Ovary (tissue), 9 donors: Measurements from ENCODE around the gene GCK. TPM values are rescaled to one million over a fixed set of nuclear protein-coding genes. Genes with fewer than 3 reads are reported as not detected.

Source experiments
- DNase-seq, 5 donors: peaks; one replicate each; pipeline ENCODE4 v3.0.0-alpha.2; 2019 to 2020
- H3K27ac ChIP-seq, 2 donors: fragments of 200-600 bp; one replicate each; pipeline versions ENCODE4 v1.5.1 to v1.8.0; 2019 to 2022
- H3K27me3 ChIP-seq: fragments of 200-600 bp; one replicate; pipeline ENCODE4 v1.8.0; 2022
- H3K36me3 ChIP-seq: fragments of 200-600 bp; sonication (generic); one replicate; pipeline ENCODE4 v1.5.1; 2019
- H3K4me1 ChIP-seq: one replicate; pipeline ENCODE4 v1.8.1; 2013; ENCODE audit warnings: mild to moderate bottlenecking, moderate library complexity; ENCODE audit not compliant: insufficient read depth
- H3K4me3 ChIP-seq: fragments of 200-600 bp; sonication (generic); one replicate; pipeline ENCODE4 v1.5.1; 2017
- H3K9me3 ChIP-seq, 2 donors: fragments of 200-600 bp in 1 of 2; sonication (generic) in 1 of 2; one replicate each; pipeline versions ENCODE4 v1.5.1 to v1.8.1; 2013 to 2019; ENCODE audit warnings: mild to moderate bottlenecking in 1 of 2, moderate library complexity in 1 of 2
- EP300 ChIP-seq: sonication (generic); formaldehyde crosslinking; IDR thresholded peaks from one replicate; pipeline ENCODE4 v1.6.1; 2017; ENCODE audit warnings: antibody characterized with exemption
- POLR2A ChIP-seq: fragments of 450-650 bp; IDR thresholded peaks from one replicate; pipeline ENCODE4 v1.6.1; 2017; ENCODE audit warnings: antibody characterized with exemption, mild to moderate bottlenecking, moderate library complexity
- WGBS, 3 donors: extraction: QIAGEN DNeasy Blood & Tissue Kit in 1 of 3; methylation state at CpG; one replicate each; pipeline versions ENCODE4 v1.1.5 to v1.1.7; 2013 to 2017; 5-methylcytosine and 5-hydroxymethylcytosine counted together
- intact Hi-C, 4 donors: fragments of 100-400 bp; cut with DNase I; formaldehyde crosslinking; loops; one replicate each; pipeline versions ENCODE4 v1.11.0 to v1.15.1; 2022 to 2023
- polyA plus RNA-seq, 2 donors: library from polyadenylated mRNA; stranded (reverse); fragments of 200-250 nt in 1 of 2; fragments of 350-450 nt in 1 of 2; fragmentation: Illumina TruSeq in 1 of 2; extraction: RNeasy Lipid Tissue Mini Kit (QIAGEN cat#74804) in 1 of 2; gene quantifications; one replicate each; pipeline ENCODE4 v1.2.3, GENCODE V29; 2013 to 2014
- total RNA-seq, 7 donors: library from RNA; depleted of rRNA in 2 of 7; stranded (reverse); fragments of >200 nt in 2 of 7; fragmentation: NEBNext Ultra II Directional in 3 of 7; extraction: Animal tissue kit (Norgen Biotek cat#: 25700) in 3 of 7; gene quantifications; one replicate each; pipeline versions ENCODE4 v1.1.0 to v1.2.4, GENCODE V29; 2016 to 2023
- TF ChIP-seq, protein P1 (sequence below), 3 donors: fragments of 450-650 bp in 2 of 3; fragments of 200-600 bp in 1 of 3; IDR thresholded peaks; one replicate each; pipeline versions ENCODE4 v1.5.1 to v1.8.0; 2016 to 2022; ENCODE audit warnings: antibody characterized with exemption in 3 of 3, mild to moderate bottlenecking in 1 of 3
- donor health status: DM: no; HTN: no; CAD: no; lungs with moderate emphysema.
- donor health status: DM: no; HTN: no; CAD: no.
- donor health status: Bipolar disorder and iron deficiency.
- donor health status: DM: yes; HTN: yes; CAD: no.
- donor health status: DM: no; HTN: no; CAD: no.
- donor health status: DM: yes; HTN: yes; CAD: no.

GCK gene
- total and polyA plus RNA-seq, 9 donors = 0.48 to 2.9 (median 1.3) TPM

DNA sequence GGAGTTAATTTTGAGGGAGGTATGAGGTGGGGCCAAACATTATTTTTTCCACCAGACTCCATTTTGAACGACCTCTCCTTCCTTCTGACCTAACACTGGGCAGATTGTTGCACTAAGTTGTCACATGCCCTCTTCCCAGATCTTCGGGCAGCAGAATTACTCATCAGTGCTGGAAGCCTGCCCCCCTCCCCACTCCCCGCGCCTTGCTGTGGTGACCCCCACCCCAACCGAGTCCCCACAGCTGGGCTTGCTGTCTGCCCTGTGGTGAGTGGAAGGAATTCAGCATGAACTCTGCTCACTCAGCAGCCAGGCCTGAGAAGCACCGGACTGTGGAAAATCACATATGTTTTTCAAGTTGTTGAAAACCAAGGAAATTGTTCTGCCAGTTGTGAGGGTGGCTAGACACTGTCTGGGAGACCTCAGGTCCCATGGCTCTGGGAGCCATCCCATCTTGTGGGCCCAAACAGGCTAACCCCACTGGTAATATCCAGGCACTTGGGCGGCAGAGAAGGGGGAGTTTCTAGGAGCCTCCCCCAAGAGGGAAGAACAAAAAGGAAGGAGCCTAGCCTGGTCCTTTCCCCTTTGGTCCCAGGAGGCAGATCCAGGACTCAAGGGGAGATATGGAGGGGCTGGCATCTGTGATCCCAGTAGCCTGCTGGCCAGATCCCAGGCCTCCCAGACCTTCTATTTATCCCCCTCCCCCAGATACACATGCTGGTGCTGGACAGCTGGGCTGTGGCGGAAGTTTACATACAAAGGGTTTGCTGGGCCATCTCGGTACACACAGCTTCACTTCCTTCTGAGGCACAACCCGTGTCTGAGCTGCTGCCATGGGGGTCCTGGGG lies 88.6 kb downstream of the GCK start:
- 23 to 33% (median 25%) methylated on average over 10 of the region's 10 CpGs for WGBS, 3 donors
- Histone ChIP-seq H3K9me3 (no peaks in the 10 kb centered on the region), H3K4me1 (peaks cover 7% of the 10 kb centered on the region), H3K4me3 (no peak overlapping the region), H3K36me3 (no peaks in the 10 kb centered on the region), H3K27me3 (no peaks in the 10 kb centered on the region), H3K27ac (peak overlapping the region; percentile 45 to 89)
- DNase-seq = peak; percentile 74 to 77 (median 77)
- intact Hi-C loops = no loop called here
- TF ChIP-seq EP300 = no peak
- TF ChIP-seq POLR2A = no peak
- TF ChIP-seq, protein P1, sequence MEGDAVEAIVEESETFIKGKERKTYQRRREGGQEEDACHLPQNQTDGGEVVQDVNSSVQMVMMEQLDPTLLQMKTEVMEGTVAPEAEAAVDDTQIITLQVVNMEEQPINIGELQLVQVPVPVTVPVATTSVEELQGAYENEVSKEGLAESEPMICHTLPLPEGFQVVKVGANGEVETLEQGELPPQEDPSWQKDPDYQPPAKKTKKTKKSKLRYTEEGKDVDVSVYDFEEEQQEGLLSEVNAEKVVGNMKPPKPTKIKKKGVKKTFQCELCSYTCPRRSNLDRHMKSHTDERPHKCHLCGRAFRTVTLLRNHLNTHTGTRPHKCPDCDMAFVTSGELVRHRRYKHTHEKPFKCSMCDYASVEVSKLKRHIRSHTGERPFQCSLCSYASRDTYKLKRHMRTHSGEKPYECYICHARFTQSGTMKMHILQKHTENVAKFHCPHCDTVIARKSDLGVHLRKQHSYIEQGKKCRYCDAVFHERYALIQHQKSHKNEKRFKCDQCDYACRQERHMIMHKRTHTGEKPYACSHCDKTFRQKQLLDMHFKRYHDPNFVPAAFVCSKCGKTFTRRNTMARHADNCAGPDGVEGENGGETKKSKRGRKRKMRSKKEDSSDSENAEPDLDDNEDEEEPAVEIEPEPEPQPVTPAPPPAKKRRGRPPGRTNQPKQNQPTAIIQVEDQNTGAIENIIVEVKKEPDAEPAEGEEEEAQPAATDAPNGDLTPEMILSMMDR (IDR thresholded peaks at IDR 0.05) = no peak

DNA sequence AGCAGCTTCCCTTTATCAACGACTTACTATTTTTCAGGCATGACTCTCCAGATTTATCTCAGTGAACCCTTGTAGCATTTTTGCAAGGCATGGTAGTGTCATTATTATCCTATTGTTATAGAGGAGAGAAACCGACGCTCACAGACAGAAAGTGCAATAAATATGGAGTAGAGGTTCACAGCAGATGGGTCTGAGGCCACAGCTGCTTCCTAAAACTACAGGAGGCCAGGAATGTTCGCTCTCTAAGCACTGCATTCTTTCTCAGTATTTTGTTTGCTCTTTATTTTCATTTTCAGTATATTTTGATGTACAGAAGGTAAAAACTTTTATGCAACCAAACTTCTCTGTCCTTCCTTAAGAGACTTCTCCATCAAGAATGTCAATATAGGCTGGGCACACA lies 89.6 kb downstream of the GCK start:
- Histone ChIP-seq H3K27ac (peak overlapping the region in 1 of 2 donors; percentile 89), H3K9me3 (no peaks in the 10 kb centered on the region), H3K36me3 (no peaks in the 10 kb centered on the region), H3K4me1 (peaks cover 8% of the 10 kb centered on the region), H3K4me3 (no peak overlapping the region), H3K27me3 (no peaks in the 10 kb centered on the region)
- no peak for DNase-seq
- 15 to 31% (median 19%) methylated on average over 4 of the region's 4 CpGs for WGBS, 3 donors
- intact Hi-C loops = no loop called here
- TF ChIP-seq, protein P1 (IDR thresholded peaks at IDR 0.05) = no peak
- TF ChIP-seq POLR2A (no peak), EP300 (no peak)

DNA sequence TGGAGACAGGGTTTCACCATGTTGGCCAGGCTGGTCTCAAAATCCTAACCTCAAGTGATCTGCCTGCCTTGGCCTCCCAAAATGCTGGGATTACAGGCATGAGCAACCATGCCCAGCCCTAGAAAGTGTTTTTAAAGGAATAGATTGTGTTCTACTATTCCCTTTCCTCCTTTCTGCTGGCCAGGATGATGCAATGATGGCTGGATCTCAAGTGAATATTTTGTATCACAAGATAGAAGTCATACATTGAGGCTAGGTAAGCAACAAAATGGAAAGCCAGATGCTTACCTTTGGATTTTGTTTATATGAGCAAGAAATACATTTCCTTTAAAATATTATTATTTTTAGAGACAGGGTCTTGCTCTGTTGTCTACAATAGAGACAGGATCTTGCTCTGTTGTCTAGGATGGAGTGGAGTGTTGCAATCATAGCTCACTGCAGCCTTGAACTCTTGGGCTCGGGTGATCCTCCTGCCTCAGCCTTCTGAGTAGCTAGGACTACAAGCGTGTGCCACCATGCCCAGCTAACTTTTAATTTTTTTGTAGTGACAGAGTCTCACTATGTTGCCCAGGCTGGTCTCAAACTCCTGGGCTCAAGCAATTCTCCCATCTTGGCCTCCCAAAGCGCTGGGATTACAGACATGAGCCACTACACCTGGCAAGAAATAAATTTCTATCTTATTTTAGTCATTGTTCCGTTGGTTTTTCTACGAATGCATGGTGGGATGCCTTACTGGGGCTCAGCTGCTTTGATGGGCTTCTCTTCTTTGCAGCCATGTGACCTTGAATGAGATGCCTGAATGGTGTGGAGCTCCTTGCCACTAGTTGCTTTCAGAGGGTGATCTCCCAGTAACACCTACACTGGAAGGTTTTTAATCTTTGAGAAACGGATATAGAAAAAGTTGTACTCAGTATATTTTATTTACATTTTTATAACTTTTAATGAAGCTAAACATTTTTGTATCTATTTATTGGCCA lies 90.9 kb downstream of the GCK start:
- Histone ChIP-seq H3K27ac (no peak overlapping the region), H3K9me3 (no peaks in the 10 kb centered on the region), H3K4me1 (peaks cover 17% of the 10 kb centered on the region), H3K27me3 (no peaks in the 10 kb centered on the region), H3K4me3 (no peak overlapping the region), H3K36me3 (no peaks in the 10 kb centered on the region)
- WGBS, 3 donors = 75 to 84% (median 81%) methylated on average over 6 of the region's 6 CpGs
- TF ChIP-seq EP300 (no peak), POLR2A (no peak)
- TF ChIP-seq, protein P1 (IDR thresholded peaks at IDR 0.05) = no peak
- DNase-seq = no peak
- intact Hi-C loops = no loop called here

DNA sequence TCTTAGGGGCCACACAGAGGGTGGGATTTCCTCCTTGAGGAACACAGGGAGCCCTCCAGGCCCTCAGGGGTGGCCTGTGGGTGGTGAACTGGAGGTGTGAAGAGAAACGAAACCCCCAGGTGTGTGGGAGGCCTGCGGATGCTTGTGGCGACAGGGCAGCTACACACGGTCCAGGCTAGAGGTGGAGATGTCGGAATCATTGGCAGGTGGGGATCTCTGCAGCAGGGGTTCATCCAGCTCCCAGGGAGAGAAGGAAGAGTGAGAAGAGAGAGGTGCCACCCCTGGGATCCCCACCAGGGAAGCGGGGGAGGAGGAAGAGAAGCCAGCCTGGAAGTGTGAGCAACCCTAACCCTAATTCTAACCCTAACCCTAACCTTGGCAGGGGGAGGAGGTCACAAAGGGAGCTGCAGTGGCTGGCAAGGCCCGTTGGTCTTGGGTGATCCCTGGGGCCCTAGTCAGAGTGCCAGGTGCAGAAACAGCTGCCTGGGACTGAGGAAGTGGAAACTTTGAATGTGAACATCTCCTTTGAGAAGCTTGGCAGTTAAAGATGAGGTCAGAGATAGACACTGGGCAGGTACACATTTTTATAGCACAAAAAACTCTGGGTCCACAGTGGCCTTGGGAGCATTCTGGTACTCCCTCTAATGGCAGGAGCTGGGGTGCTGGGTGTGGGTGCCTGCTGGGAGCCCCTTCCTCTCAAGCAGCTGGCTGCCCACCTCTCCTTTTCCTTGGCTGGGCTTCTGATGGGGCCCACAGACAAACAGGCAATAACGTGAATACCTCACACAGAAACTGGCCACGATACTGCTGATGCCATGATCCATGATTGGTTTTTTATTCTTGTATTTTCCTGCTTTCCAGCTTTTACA lies 91.9 kb downstream of the GCK start:
- no peak for TF ChIP-seq EP300
- TF ChIP-seq POLR2A = no peak
- TF ChIP-seq, protein P1 (IDR thresholded peaks at IDR 0.05) = no peak
- peak in 1 of 5 donors; percentile 23 for DNase-seq
- H3K4me1 ChIP-seq = peaks cover 17% of the 10 kb centered on the region
- 79 to 83% (median 82%) methylated on average over 9 of the region's 9 CpGs for WGBS, 3 donors
- no peak overlapping the region for H3K4me3 ChIP-seq
- no peaks in the 10 kb centered on the region for H3K9me3 ChIP-seq
- no peaks in the 10 kb centered on the region for H3K27me3 ChIP-seq
- intact Hi-C loops = no loop called here
- H3K27ac ChIP-seq = no peak overlapping the region
- H3K36me3 ChIP-seq = no peaks in the 10 kb centered on the region
